Ectodermal cell (in vitro differentiated cells): ENCODE data around the gene TREM1. TPM values are rescaled to one million over a fixed set of nuclear protein-coding genes. Genes with fewer than 3 reads are reported as not detected.

Experiments
- H3K27ac ChIP-seq: 2 replicates; pipeline ENCODE4 v1.7.0; 2013; ENCODE audit warnings: mild to moderate bottlenecking, low read depth, low read length; ENCODE audit not compliant: insufficient read depth, poor library complexity, severe bottlenecking
- H3K27me3 ChIP-seq: 2 replicates; pipeline ENCODE4 v1.7.0; 2013; ENCODE audit warnings: mild to moderate bottlenecking, low read length; ENCODE audit not compliant: insufficient read depth, control insufficient read depth, poor library complexity, severe bottlenecking
- H3K36me3 ChIP-seq: one replicate; pipeline ENCODE4 v1.7.0; 2013; ENCODE audit warnings: low read length; ENCODE audit not compliant: control insufficient read depth, insufficient read depth
- H3K4me1 ChIP-seq: one replicate; pipeline ENCODE4 v1.7.0; 2013; ENCODE audit warnings: low read length; ENCODE audit not compliant: control insufficient read depth, insufficient read depth
- H3K4me3 ChIP-seq: 2 replicates; pipeline ENCODE4 v1.7.0; 2013; ENCODE audit warnings: low read depth, low read length, control low read depth; ENCODE audit not compliant: insufficient read depth
- H3K9me3 ChIP-seq: 2 replicates; pipeline ENCODE4 v1.7.0; 2013; ENCODE audit warnings: mild to moderate bottlenecking, low read length, moderate library complexity; ENCODE audit not compliant: control insufficient read depth
- WGBS, 2 experiments: methylation state at CpG; one replicate each; pipeline ENCODE4 v1.1.7; 2013; ENCODE audit warnings: missing lambda C conversion rate in 2 of 2; 5-methylcytosine and 5-hydroxymethylcytosine counted together
- polyA plus RNA-seq, 4 experiments: library from polyadenylated mRNA; stranded (reverse); fragments of 50-300 nt; gene quantifications; one replicate each; pipeline ENCODE4 v1.2.3, GENCODE V29; 2013

The TREM1 gene
- not detected for polyA plus RNA-seq (2013, experiment 1 of 4)
- not detected for polyA plus RNA-seq (2013, experiment 2 of 4)
- not detected for polyA plus RNA-seq (2013, experiment 3 of 4)
- polyA plus RNA-seq (2013, experiment 4 of 4), result not detected

DNA sequence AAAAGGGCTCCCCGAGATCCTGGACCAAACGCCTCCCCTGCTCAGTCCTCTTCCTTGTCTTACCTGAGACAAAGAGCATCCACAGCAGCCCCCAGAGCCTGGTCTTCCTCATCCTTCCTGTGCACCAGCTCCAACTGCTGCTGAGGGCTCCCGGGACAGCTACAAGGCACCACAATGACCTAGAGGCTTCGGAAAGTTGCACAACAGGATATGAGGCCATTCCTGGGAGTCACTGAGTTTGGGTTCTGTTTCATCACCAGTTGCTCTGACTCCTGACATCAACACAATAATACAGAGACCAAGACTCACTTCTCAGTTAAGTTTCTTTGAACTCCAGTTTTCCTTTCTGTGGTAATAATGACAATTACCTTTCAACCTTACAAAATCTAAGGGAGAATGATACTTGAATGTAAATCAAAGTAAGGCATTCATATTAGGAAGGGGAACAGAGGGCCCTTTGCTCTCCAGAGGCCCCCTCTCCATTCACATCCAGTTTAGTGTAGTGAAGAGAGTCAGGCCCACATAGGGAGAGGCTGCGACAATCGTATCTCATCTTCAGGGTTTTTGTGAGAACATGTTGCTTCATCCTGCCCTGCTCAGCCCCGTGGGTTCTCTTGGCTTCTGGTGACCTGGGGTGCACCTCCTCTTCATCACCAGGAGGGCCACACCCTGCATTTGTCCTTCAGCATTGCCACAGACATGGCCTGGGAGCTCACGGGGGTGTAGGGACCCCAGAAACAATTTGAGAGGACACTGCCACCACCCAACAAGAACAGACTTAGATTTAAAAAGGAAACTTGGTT is at the start of gene TREM1:
Gene TREM1 (minus strand): TSS at position 139 of the 803 bp plus-strand sequence. CDS start 27 bp downstream, at position 112.
- Histone ChIP-seq H3K4me1 (peaks cover 5% of the 10 kb centered on the region), H3K9me3 (no peaks in the 10 kb centered on the region), H3K27ac (no peak within 1 kb of the TSS), H3K36me3 (no peaks in the 10 kb centered on the region), H3K27me3 (no peaks in the 10 kb centered on the region), H3K4me3 (no peak within 1 kb of the TSS)
- 86 to 88% methylated on average over 8 of the region's 8 CpGs for WGBS, 2 experiments

DNA sequence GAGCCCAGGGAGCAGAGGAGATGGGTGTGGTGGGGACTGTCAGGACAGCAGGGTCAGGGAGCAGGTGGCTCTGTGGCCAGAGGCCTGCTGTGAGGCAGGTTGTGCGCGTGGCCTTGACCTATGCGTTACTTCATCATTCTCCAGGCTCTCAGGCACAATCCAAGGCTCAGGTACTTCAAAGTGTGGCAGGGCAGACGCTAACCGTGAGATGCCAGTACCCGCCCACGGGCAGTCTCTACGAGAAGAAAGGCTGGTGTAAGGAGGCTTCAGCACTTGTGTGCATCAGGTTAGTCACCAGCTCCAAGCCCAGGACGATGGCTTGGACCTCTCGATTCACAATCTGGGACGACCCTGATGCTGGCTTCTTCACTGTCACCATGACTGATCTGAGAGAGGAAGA is 49.5 kb upstream of the TREM1 start:
- no peaks in the 10 kb centered on the region for H3K4me1 ChIP-seq
- WGBS, 2 experiments, result 87 to 88% methylated on average over 11 of the region's 11 CpGs
- no peak overlapping the region for H3K4me3 ChIP-seq
- no peak overlapping the region for H3K27ac ChIP-seq
- no peaks in the 10 kb centered on the region for H3K36me3 ChIP-seq
- H3K9me3 ChIP-seq, result no peaks in the 10 kb centered on the region
- H3K27me3 ChIP-seq, result no peaks in the 10 kb centered on the region

GRCh38 chr6:41335296-41335695 is 48.8 kb upstream of the TREM1 start, which contains the start of gene NCR2:
Gene NCR2, plus strand, starts transcription at chr6:41335608. Its CDS starts 269 bp downstream, at chr6:41335877.
- Histone ChIP-seq H3K36me3 (no peaks in the 10 kb centered on the region), H3K27me3 (no peaks in the 10 kb centered on the region), H3K4me3 (no peak within 1 kb of the TSS), H3K9me3 (no peaks in the 10 kb centered on the region), H3K27ac (no peak within 1 kb of the TSS), H3K4me1 (no peaks in the 10 kb centered on the region)
- 89 to 90% methylated on average over 5 of the region's 5 CpGs for WGBS, 2 experiments

DNA sequence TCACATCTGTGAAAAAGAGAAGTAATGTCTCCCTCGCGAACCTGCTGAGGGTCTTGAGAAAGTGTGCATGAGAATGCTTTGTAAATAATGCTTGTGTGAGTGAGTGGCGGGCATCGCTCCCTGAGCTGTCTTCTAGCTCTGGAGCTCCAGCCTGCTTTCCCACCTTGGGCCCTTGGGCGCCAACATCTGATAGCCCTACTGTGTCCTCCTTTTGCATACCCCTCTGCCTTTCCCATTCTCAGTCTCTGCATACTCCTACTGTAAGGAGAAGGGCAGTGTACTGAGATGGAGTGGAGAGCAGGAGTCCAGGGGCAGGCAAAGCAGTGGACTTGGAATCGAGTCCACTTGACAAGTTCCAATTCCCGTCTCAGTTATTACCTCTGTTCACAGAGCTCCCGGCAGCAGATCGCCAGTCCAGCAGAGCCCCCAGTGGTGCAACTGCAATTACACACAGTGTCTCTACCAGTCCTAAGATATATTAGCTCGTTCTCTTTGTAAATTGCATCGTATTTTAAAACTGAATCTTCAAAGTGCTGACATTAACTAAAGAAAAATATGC is 48.1 kb upstream of the TREM1 start:
- WGBS, 2 experiments, result 91 to 92% methylated on average over 10 to 11 of the region's 11 CpGs
- Histone ChIP-seq H3K27me3 (no peaks in the 10 kb centered on the region), H3K9me3 (no peaks in the 10 kb centered on the region), H3K27ac (no peak overlapping the region), H3K36me3 (no peaks in the 10 kb centered on the region), H3K4me1 (no peaks in the 10 kb centered on the region), H3K4me3 (no peak overlapping the region)

GRCh38 chr6:41332842-41333736 is 46.6 kb upstream of the TREM1 start:
- WGBS, 2 experiments, result 88 to 90% methylated on average over 4 of the region's 4 CpGs
- no peaks in the 10 kb centered on the region for H3K27me3 ChIP-seq
- H3K4me1 ChIP-seq, result no peaks in the 10 kb centered on the region
- H3K27ac ChIP-seq, result no peak overlapping the region
- H3K4me3 ChIP-seq, result no peak overlapping the region
- no peaks in the 10 kb centered on the region for H3K9me3 ChIP-seq
- H3K36me3 ChIP-seq, result no peaks in the 10 kb centered on the region

GRCh38 chr6:41332241-41332640 is 45.8 kb upstream of the TREM1 start:
- WGBS, 2 experiments, result 86 to 88% methylated on average over 8 of the region's 8 CpGs
- H3K27me3 ChIP-seq, result no peaks in the 10 kb centered on the region

DNA sequence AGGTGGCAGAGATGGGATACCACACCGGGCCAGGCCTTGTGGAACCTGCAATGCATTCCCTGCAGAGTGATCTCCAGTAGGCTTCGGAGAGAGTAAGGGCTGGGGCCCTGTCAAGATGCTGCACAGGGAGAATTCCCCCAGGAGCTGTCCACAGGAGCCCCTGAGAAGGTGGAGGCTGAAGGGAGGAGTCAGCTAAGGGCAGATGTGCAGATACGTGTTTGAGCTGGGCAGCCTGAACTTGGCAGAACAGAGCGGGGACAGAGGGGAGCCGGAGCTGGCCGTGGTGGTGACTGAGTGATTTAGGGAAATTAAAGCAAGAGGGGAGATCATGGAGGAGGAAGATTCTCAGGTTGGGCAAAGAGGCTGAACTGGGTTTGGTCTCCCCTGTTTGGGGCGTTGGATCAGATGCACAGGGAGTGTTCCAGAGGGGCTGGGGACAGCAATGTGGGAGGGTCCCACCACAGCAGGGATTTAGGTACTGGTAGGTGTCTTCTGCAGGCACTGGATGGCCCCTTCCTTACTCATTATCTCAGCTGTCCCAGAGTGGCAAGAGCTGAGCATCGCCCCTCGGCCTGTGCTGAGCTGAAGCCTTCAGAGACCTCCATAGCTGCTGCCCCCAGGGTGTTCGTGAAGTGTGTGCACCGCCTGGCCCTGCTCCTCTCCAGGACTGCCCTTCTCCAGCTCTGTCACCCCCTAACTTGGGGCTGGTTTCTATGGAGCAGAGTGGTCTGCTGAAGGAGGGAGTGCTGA is 45.1 kb upstream of the TREM1 start:
- Histone ChIP-seq H3K4me1 (no peaks in the 10 kb centered on the region), H3K36me3 (no peaks in the 10 kb centered on the region), H3K27ac (no peak overlapping the region), H3K27me3 (no peaks in the 10 kb centered on the region), H3K4me3 (no peak overlapping the region), H3K9me3 (no peaks in the 10 kb centered on the region)
- 90% methylated on average over 11 of the region's 11 CpGs for WGBS, 2 experiments

More at GRCh38 chr6:41332241-41332640, 45.8 kb upstream of the TREM1 start:
- Histone ChIP-seq H3K4me3 (no peak overlapping the region), H3K36me3 (no peaks in the 10 kb centered on the region), H3K9me3 (no peaks in the 10 kb centered on the region), H3K4me1 (no peaks in the 10 kb centered on the region), H3K27ac (no peak overlapping the region)

- H3K27ac ChIP-seq, result no peak overlapping the region
- no peaks in the 10 kb centered on the region for H3K9me3 ChIP-seq
- WGBS, 2 experiments, result 90 to 100% methylated on average over 1 of the region's 2 CpGs
- no peaks in the 10 kb centered on the region for H3K36me3 ChIP-seq
- H3K27me3 ChIP-seq, result no peaks in the 10 kb centered on the region
- H3K4me3 ChIP-seq, result no peak overlapping the region
- no peaks in the 10 kb centered on the region for H3K4me1 ChIP-seq
These were observed 40.7 kb upstream of the TREM1 start for GRCh38 chr6:41327177-41327576.

- Histone ChIP-seq H3K4me3 (no peak overlapping the region), H3K27me3 (no peaks in the 10 kb centered on the region), H3K27ac (no peak overlapping the region), H3K4me1 (no peaks in the 10 kb centered on the region), H3K9me3 (no peaks in the 10 kb centered on the region), H3K36me3 (no peaks in the 10 kb centered on the region)
- 84 to 87% methylated on average over 9 of the region's 9 CpGs for WGBS, 2 experiments
These were observed 39.6 kb upstream of the TREM1 start for GRCh38 chr6:41326092-41326491.
